CD14-positive monocyte (primary cell): Measurements from ENCODE around the gene PKM. TPM values are rescaled to one million over a fixed set of nuclear protein-coding genes. Genes with fewer than 3 reads are reported as not detected.

Experiments used
- DNase-seq, 3 donors: peaks; one replicate each; pipeline ENCODE4 v3.0.0-alpha.2; 2011 to 2022
- H2AFZ ChIP-seq: 2 replicates; pipeline ENCODE4 v1.6.0; 2012; ENCODE audit warnings: mild to moderate bottlenecking, low read depth, low read length, inconsistent platforms; ENCODE audit not compliant: insufficient read depth, poor library complexity, severe bottlenecking
- H3K27ac ChIP-seq, 2 donors: 1 replicate in 1 of 2; 2 replicates in 1 of 2; pipeline ENCODE4 v1.5.1; 2012 to 2013; ENCODE audit warnings: low read length in 2 of 2, control low read depth in 1 of 2, inconsistent platforms in 1 of 2, low read depth in 1 of 2, mild to moderate bottlenecking in 1 of 2
- H3K27me3 ChIP-seq, 2 donors: one replicate each; pipeline versions ENCODE4 v1.6.0 to v1.6.1; 2011 to 2013; ENCODE audit warnings: low read length in 2 of 2; ENCODE audit not compliant: control insufficient read depth in 2 of 2, insufficient read depth in 2 of 2
- H3K36me3 ChIP-seq, 2 donors: replicated peaks in 1 of 2; 1 replicate in 1 of 2; 2 replicates in 1 of 2; pipeline versions ENCODE4 v1.5.1 to v1.6.1; 2012 to 2013; ENCODE audit warnings: low read length in 2 of 2, control low read depth in 1 of 2, inconsistent platforms in 1 of 2, mild to moderate bottlenecking in 1 of 2; ENCODE audit not compliant: insufficient read depth in 2 of 2, control insufficient read depth in 1 of 2
- H3K4me1 ChIP-seq, 2 donors: 1 replicate in 1 of 2; 2 replicates in 1 of 2; pipeline versions ENCODE4 v1.5.1 to v1.6.1; 2012 to 2013; ENCODE audit warnings: low read length in 2 of 2, control low read depth in 1 of 2, inconsistent platforms in 1 of 2, mild to moderate bottlenecking in 1 of 2, moderate library complexity in 1 of 2; ENCODE audit not compliant: insufficient read depth in 2 of 2, control insufficient read depth in 1 of 2
- H3K4me2 ChIP-seq: replicated peaks from 2 replicates; pipeline ENCODE3; 2012; ENCODE audit warnings: low read length, moderate library complexity, mild to moderate bottlenecking; ENCODE audit not compliant: poor library complexity, severe bottlenecking; ENCODE audit errors: extremely low read depth
- H3K4me3 ChIP-seq, 3 experiments: fragments of 200-600 bp in 1 of 3; sonication (generic) in 1 of 3; replicated peaks in 1 of 3; 1 replicate in 2 of 3; 2 replicates in 1 of 3; pipeline ENCODE4 v1.5.1; 2011 to 2013; ENCODE audit warnings: low read length in 3 of 3, mild to moderate bottlenecking in 3 of 3, control low read depth in 2 of 3, low read depth in 2 of 3, inconsistent platforms in 1 of 3, moderate library complexity in 1 of 3
- H3K79me2 ChIP-seq: 2 replicates; pipeline ENCODE4 v1.6.0; 2012; ENCODE audit warnings: mild to moderate bottlenecking, control low read depth, inconsistent platforms, low read length, moderate library complexity; ENCODE audit not compliant: insufficient read depth
- H3K9ac ChIP-seq: 2 replicates; pipeline ENCODE4 v1.6.0; 2017; ENCODE audit warnings: low read length, mild to moderate bottlenecking; ENCODE audit not compliant: insufficient read depth, poor library complexity, severe bottlenecking
- H3K9me3 ChIP-seq, 2 donors: replicated peaks in 1 of 2; 1 replicate in 1 of 2; 2 replicates in 1 of 2; pipeline versions ENCODE4 v1.5.1 to v1.6.1; 2012 to 2013; ENCODE audit warnings: low read length in 2 of 2, control low read depth in 1 of 2; ENCODE audit not compliant: control insufficient read depth in 1 of 2, insufficient read depth in 1 of 2
- H4K20me1 ChIP-seq: 2 replicates; pipeline ENCODE4 v1.6.0; 2012; ENCODE audit warnings: mild to moderate bottlenecking, low read length, control low read depth, moderate library complexity; ENCODE audit not compliant: insufficient read depth
- H3K27ac Mint-ChIP-seq, 7 donors: one replicate each; pipeline ENCODE4 v1.8.0; 2020; ENCODE audit warnings: mild to moderate bottlenecking in 7 of 7, mixed read lengths in 7 of 7, moderate library complexity in 6 of 7, inconsistent platforms in 2 of 7
- H3K27me3 Mint-ChIP-seq, 3 donors: one replicate each; pipeline ENCODE4 v1.8.0; 2021 to 2022; ENCODE audit warnings: low read depth in 3 of 3, mild to moderate bottlenecking in 3 of 3, mixed read lengths in 3 of 3, moderate library complexity in 3 of 3, inconsistent platforms in 1 of 3
- H3K36me3 Mint-ChIP-seq, 2 donors: one replicate each; pipeline ENCODE4 v1.8.0; 2020; ENCODE audit warnings: mixed read lengths in 2 of 2, inconsistent platforms in 1 of 2, mild to moderate bottlenecking in 1 of 2
- H3K4me1 Mint-ChIP-seq: one replicate; pipeline ENCODE4 v1.8.0; 2020; ENCODE audit warnings: mild to moderate bottlenecking, mixed read lengths
- H3K4me3 Mint-ChIP-seq, 2 donors: one replicate each; pipeline ENCODE4 v1.8.0; 2020; ENCODE audit warnings: mild to moderate bottlenecking in 2 of 2, mixed read lengths in 2 of 2, moderate library complexity in 1 of 2
- H3K9me3 Mint-ChIP-seq, 7 donors: one replicate each; pipeline ENCODE4 v1.8.0; 2020 to 2022; ENCODE audit warnings: mixed read lengths in 7 of 7, mild to moderate bottlenecking in 6 of 7, moderate library complexity in 6 of 7, inconsistent platforms in 2 of 7
- CTCF ChIP-seq: fragments of 200-600 bp; IDR thresholded peaks from one replicate; pipeline ENCODE4 v1.8.0; 2022; ENCODE audit warnings: antibody characterized with exemption, mild to moderate bottlenecking
- WGBS: methylation state at CpG from one replicate; pipeline ENCODE4 v1.1.5; 2013; ENCODE audit warnings: missing lambda C conversion rate; ENCODE audit not compliant: insufficient coverage; 5-methylcytosine and 5-hydroxymethylcytosine counted together
- intact Hi-C, 2 donors: fragments of 100-400 bp; cut with micrococcal nuclease; formaldehyde crosslinking; loops; one replicate each; pipeline versions ENCODE4 v1.15.0 to v1.15.1; 2023
- polyA plus RNA-seq, 3 donors: library from polyadenylated mRNA; depleted of rRNA in 1 of 3; unstranded in 2 of 3; stranded (reverse) in 1 of 3; fragments of 300-500 nt in 2 of 3; fragments of >200 nt in 1 of 3; fragmentation: Illumina TruSeq in 2 of 3; gene quantifications; 1 replicate in 2 of 3; 2 replicates in 1 of 3; pipeline ENCODE4 v1.2.3, GENCODE V29; 2012 to 2021

The PKM gene
- polyA plus RNA-seq, 3 donors, result 544 to 999 (median 986) TPM

- H4K20me1 ChIP-seq, result no peaks in the 10 kb centered on the region
- no peak for DNase-seq
- H3K9me3 ChIP-seq, result no peaks in the 10 kb centered on the region
- no peak overlapping the region for H3K4me3 ChIP-seq
- Mint-ChIP-seq H3K27ac (no peak overlapping the region), H3K36me3 (no peaks in the 10 kb centered on the region), H3K27me3 (peaks cover 0 to 5% (median 1%) of the 10 kb centered on the region in 3 donors), H3K4me3 (no peak overlapping the region), H3K9me3 (peaks cover 0 to 1% (median 0%) of the 10 kb centered on the region in 7 donors), H3K4me1 (no peaks in the 10 kb centered on the region)
- no peaks in the 10 kb centered on the region for H3K36me3 ChIP-seq
- H3K9ac ChIP-seq, result no peak overlapping the region
- no peak for TF ChIP-seq CTCF
- 95% methylated on average over 6 of the region's 7 CpGs for WGBS
- no peak overlapping the region for H3K4me2 ChIP-seq
- no peak overlapping the region for H2AFZ ChIP-seq
- no peaks in the 10 kb centered on the region for H3K27me3 ChIP-seq
- H3K79me2 ChIP-seq, result no peaks in the 10 kb centered on the region
- H3K27ac ChIP-seq, result no peak overlapping the region
- intact Hi-C loops, result no loop called here
- H3K4me1 ChIP-seq, result no peaks in the 10 kb centered on the region
Observed at GRCh38 chr15:72170691-72171090, 60.3 kb downstream of the PKM start.

- Histone ChIP-seq H3K4me3 (no peak overlapping the region), H3K9me3 (no peaks in the 10 kb centered on the region), H3K9ac (no peak overlapping the region), H3K4me2 (no peak overlapping the region), H4K20me1 (no peaks in the 10 kb centered on the region), H2AFZ (no peak overlapping the region), H3K27ac (no peak overlapping the region), H3K36me3 (no peaks in the 10 kb centered on the region), H3K27me3 (no peaks in the 10 kb centered on the region), H3K79me2 (no peaks in the 10 kb centered on the region), H3K4me1 (no peaks in the 10 kb centered on the region)
- TF ChIP-seq CTCF, result no peak
- H3K36me3 Mint-ChIP-seq, result no peaks in the 10 kb centered on the region
- H3K9me3 Mint-ChIP-seq, result peaks cover 0 to 1% (median 0%) of the 10 kb centered on the region in 7 donors
- H3K27ac Mint-ChIP-seq, result no peak overlapping the region
- no peaks in the 10 kb centered on the region for H3K4me1 Mint-ChIP-seq
- DNase-seq, result no peak
- H3K4me3 Mint-ChIP-seq, result no peak overlapping the region
- intact Hi-C loops, result no loop called here
- peaks cover 0 to 5% (median 1%) of the 10 kb centered on the region in 3 donors for H3K27me3 Mint-ChIP-seq
- WGBS, result 96% methylated on average over 12 of the region's 16 CpGs
Observed at GRCh38 chr15:72169921-72170611, 60.9 kb downstream of the PKM start.
